SH-SY5Y (cell line): ENCODE measurements around the gene SH3D21.

ENCODE experiments used
- GATA2 ChIP-seq: IDR thresholded peaks from 2 replicates; pipeline ENCODE4 v1.6.1; 2011; ENCODE audit warnings: mild to moderate bottlenecking, low read depth, low read length
- GATA3 ChIP-seq: IDR thresholded peaks from 2 replicates; pipeline ENCODE4 v1.6.1; 2011; ENCODE audit warnings: low read depth, mild to moderate bottlenecking, low read length, moderate library complexity

DNA sequence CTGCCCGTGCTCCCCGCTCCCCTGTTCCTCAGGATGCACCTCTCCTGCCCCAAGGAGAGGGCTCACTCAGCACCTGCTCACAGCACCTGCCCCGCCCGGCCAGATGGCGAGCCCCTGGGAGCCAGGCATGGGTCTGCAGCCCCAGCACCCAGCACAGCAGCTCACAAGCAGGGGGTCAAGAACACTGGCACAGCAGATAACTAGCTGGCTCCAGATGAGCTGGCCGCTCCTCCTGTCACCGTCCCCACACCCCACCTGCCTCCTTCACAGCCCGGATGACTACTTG, 38.2 kb downstream of the SH3D21 start:
- TF ChIP-seq GATA2 (no peak), GATA3 (no peak)
